GM18520 (cell line): ENCODE measurements around the gene ARMS2.

Experiments
- ATAC-seq: cut with Tn5 transposase; IDR thresholded peaks from one replicate; pipeline ENCODE4 v1.9.1; 2021; ENCODE audit not compliant: unreplicated experiment

Gene ARMS2

DNA sequence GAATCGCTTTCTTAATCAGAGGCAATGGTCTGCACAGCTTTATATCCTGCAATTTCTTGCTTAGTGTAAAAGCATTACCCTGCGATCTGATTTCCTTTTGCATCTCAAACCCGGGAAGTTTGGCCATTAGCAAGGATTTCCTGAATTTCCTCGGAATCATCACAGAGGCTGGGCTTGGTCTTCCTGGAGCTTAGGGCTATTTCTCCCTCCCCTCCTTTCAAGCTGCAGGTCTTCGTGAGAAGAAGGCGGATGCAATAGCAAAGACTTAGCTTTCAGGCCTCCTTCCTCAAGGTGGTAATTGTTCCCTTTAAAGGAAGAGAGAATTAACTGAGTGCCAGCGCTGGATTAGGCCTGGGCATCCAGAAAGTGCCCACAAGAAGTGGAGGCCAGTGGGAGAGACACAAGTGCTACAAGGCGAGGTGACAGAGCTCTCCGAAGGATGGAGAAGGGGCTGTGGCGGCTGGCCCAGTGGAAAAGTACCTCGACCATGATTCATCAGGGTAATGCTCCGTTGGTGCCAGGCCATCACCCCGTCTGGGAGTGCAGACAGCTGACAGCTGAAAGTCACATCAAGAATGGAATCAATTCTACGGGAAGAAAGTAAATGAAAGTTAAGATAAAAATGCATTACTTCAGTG lies 4.0 kb upstream of the ARMS2 start:
- ATAC-seq, result no peak

DNA sequence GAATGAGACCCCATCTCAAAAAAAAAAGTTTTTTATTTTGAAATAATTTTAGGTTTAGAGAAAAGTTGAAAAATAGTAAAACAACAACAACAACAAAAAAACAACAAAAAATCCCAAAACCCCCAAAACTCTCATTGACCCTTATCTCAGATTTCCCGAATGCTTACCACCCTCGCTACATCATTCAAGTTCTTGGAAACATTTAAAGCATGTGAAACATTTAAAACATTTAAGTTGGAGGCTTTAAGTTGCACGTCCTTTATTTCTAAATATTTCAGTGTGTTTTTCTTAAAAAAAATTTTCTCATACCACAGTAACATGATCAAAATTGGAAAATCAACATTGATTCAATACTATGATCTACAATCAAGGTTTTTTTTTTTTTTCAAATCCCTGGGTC lies 382 bp upstream of the ARMS2 start:
- ATAC-seq, result no peak

DNA sequence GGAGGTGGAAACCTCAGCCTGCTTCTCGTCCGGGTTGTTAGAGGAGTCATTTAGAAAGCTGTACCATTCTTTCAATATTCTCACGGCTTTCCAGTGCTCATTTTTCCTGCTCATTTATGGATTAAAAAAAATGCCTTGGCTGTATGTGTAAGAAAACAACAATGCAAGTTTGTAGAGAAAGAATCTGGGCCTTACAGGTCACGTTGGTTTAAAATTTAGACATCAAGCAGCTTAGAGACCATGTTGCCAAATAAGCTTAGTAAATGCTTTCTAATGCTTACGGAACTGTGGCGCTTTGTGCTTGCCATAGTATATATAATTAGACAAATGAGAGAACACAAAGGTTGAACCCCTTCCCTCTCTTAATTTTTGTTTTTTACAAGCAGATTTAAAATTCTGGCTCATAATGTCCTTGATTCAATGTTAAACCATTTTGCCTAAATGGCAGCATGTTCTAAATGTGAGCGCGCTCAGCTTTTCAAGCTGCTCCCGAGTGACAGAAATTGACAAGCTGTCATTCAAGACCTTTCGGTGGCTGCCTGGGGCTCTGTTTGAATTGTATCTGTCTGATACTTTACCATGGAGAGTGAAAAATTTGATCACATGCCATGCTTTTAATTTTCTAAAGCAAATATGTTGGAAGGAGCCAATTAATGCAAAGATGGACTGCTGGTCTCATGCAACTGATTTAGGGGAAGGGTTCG lies 1.1 kb downstream of the ARMS2 start:
- no peak for ATAC-seq

- ATAC-seq, result no peak
These were observed 3.5 kb downstream of the ARMS2 start for GRCh38 chr10:122457934-122458333.

- no peak for ATAC-seq
These were observed 4.2 kb downstream of the ARMS2 start for GRCh38 chr10:122458693-122459092.

GRCh38 chr10:122459561-122460273 lies 5.3 kb downstream of the ARMS2 start:
- ATAC-seq, result no peak

- ATAC-seq, result no peak
These were observed 6.4 kb downstream of the ARMS2 start for GRCh38 chr10:122460891-122461293.

DNA sequence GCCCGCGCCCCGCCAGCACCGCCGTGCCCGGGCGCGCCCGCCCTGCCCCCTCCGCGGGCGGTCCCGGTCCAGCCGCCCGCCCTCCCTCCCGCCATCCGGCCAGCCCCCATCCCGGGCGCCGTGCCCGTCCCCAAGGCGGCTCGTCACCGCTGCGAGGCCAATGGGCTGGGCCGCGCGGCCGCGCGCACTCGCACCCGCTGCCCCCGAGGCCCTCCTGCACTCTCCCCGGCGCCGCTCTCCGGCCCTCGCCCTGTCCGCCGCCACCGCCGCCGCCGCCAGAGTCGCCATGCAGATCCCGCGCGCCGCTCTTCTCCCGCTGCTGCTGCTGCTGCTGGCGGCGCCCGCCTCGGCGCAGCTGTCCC lies 6.9 kb downstream of the ARMS2 start, which contains the start of gene HTRA1:
Gene HTRA1 (plus strand): TSS at position 187 of the 362 bp plus-strand sequence. CDS start 100 bp downstream, at position 287.
- no peak for ATAC-seq

- ATAC-seq, result no peak
These were observed 7.5 kb downstream of the ARMS2 start for GRCh38 chr10:122461729-122462532.

DNA sequence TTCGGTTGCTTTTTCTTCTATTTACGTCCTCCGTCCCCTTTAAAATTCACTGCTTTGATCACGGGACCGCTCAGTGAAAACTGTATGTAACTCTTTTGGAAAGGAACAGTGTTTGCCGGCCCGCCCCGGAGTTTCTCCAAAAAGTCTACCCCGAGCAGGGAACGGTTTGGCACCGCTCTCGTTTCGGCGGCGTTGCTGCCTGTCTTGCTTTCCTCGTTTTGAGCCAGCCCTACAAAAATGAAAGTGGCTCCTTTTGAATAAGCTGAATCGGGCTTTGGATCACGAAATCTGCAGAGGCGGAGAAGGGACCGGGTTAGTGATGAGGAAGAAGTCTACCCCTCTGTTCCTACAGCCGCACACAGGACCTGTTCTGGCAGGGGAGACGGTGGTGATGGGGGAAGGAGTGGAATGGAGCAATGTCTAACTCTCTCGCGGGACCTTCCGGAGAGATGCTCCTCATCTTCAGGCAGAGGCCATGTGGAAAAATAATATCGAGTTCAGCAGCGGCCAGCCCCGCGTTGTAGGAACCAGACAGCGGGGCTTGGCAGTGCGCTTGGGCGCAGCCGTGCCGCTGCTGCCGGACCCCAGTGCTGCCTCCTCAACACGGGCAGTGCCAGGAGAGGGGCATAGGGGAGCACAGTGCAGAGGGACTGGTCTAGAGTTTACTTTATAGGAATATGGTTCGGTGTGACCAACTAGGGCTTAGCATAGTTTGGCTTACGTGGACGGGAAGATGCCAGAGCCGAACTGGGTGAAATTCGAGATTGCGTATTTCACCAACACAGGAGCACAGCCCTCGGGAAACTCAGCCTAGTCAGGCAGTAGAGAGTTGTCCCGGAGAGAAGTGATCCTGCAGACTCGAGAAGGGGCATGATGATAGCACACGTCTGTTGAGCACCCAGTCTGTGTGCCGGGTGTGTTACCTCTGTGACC lies 8.3 kb downstream of the ARMS2 start:
- no peak for ATAC-seq

DNA sequence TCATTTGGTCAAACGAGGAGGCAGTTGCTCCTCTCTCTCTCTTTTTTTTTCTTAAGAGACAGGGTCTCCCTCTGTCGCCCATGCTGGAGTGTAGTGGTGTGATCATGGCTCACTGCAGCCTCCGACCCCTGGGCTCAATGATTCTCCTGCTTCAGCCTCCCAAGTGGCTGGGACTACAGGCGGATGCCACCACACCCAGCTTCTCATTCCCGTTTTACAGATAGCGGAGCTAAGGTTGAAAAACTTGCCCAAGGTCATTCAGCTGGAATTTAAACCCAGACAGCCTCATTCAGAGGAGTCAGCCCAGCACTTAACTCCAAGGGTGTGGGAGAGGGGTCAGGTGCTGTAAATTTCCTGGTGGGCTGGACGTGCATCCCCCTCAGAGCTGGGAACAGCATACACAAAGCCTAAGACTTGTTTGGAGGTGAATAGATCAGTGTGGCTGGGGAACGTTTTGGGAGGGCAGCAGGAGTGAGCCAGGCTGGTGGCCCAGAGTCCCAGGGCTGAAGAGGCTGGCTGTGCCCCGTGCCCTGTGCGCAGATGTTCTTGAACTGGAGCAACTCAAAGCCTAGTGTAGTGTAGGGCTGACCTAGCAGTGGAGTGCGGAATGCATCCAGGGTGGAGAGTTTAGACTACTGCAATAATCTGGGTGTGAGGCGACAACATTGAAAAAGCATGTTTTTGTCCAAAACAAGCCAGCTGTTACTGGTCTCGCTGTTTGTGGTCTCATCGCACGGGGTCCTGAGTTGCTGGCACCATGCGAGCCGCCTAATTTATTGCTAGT lies 9.2 kb downstream of the ARMS2 start:
- no peak for ATAC-seq

- ATAC-seq, result no peak
These were observed 9.7 kb downstream of the ARMS2 start for GRCh38 chr10:122464250-122464510.

DNA sequence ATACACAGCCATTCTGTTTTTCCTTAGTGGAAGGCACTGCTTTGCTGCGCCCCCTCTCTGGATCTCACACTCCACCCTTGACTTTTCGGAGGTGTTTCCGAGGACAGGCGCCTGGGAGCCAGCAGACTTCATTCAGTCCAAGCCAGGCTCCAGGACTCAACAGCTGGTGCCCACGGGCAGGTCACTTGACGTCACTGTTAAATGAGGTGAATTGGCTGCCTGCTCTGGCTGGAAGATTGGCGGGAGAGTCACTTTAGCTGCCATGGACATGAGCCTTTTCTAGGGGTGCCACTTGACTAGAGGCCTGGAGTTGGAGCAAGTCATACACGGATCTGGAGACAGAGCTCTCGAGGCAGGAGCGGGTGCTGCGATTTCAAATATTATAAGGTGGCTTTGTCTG lies 10.1 kb downstream of the ARMS2 start:
- ATAC-seq, result no peak

GRCh38 chr10:122465401-122466040 lies 11.1 kb downstream of the ARMS2 start:
- ATAC-seq, result no peak

DNA sequence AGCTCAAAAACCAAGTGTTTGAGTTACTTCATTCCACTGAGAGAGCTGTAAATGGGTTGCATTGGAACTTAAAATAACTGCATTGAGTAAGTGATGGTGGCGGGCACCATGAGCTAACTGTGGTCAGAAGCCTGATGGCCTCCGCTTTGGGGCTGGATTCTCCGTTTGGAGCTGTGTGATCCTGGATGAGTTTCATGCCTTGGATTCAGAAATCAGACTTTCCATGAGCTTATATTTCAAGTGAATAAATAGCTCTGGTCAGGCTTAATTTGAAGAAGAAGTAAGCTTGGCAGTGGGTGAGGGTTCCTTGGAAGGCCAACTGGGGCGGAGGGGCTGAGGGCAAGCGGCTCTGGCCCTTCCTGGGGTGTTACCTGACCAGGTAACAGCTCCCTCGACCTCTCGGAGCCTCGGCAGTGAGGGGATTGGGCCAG lies 12.5 kb downstream of the ARMS2 start:
- ATAC-seq, result no peak

DNA sequence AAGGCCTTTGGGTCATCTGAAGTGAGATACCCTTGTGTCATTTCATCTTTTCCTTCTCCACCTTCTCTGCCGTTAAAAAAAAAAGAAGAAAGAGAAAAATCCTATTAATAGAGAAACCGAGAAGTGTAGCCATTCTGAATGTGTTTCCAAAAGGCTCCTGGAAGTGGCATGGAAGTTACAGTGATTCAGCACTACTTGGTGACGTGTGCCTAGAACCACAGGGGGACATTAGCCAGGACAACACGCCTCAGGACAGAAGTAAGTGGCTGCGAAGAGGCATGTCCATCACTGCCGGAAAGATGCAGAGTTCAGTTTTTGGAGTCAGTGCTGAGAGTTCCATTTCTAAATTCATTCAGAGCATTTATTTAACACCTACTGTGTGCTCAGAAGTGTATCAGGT lies 13.2 kb downstream of the ARMS2 start:
- no peak for ATAC-seq

DNA sequence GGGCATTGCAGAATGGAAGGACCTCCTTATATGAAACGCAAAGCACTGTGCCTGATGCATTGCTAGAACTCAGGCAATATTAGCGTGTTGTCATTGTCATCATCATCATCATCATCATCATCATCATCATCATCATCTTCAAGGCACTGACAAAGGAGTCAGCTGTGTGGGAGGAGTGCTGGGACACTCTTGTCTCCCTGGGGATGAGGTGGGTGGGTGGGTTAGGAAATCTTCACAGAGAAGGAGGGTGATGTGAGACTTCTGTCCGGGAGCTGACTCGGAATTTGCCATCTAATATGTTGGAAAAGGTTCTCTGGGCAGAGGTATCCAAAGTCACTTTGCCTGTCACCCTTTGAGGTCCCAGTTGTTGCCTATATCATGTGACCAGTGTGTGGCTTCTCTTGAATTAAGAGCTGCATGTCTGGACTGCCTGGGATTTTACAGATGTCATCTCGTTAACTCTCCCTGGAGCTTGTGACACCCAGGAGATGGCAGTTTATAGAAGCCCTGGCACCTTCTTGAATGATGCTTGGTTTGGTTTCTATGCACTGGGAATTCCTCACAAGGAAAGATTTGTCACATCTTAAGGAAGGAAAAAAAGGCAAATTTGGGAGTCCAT lies 14.0 kb downstream of the ARMS2 start:
- no peak for ATAC-seq

- ATAC-seq, result no peak
These were observed 14.7 kb downstream of the ARMS2 start for GRCh38 chr10:122468926-122469781.
